ENCODE measurements around the gene TXN2. TPM values are rescaled to one million over a fixed set of nuclear protein-coding genes. Genes with fewer than 3 reads are reported as not detected.
"Not testable (repeated sequence)": the region's sequence is repeated elsewhere in the genome, so short reads cannot be mapped to it uniquely, and the experiment has no call there.

Gene TXN2
- total RNA-seq, 4 donors from 2014 or later: 34.9 to 56.5 (median 47.2) TPM

- WGBS: 93% methylated on average over 3 of the region's 3 CpGs
- Histone ChIP-seq H3K4me1 (no peaks in the 10 kb centered on the region), H3K4me3 (no peak overlapping the region), H3K9me3 (no peaks in the 10 kb centered on the region), H3K27me3 (no peaks in the 10 kb centered on the region), H3K27ac (replicated peaks in 1 of 4) (no peak overlapping the region), H3K36me3 (peaks cover 100% of the 10 kb centered on the region in 4 donors)
- intact Hi-C loops (cut with DNase I): no loop called here
- DNase-seq (ENCODE audit: extremely low spot score): no peak
- TF ChIP-seq POLR2AphosphoS5 (IDR thresholded peaks at IDR 0.05) (no peak), POLR2A (IDR thresholded peaks at IDR 0.05; ENCODE audit: low read depth) (no peak), CTCF (IDR thresholded peaks at IDR 0.05) (no peak), EP300 (IDR thresholded peaks at IDR 0.05) (no peak)
Measured at GRCh38 chr22:36520423-36520822, 39.0 kb upstream of the TXN2 start.

GRCh38 chr22:36519906-36520305 is 38.5 kb upstream of the TXN2 start:
- not testable (repeated sequence) for H3K4me3 ChIP-seq
- peaks cover 100% of the 10 kb centered on the region in 4 donors for H3K36me3 ChIP-seq
- WGBS: 87% methylated on average over 2 of the region's 2 CpGs

GRCh38 chr22:36514766-36515165 is 33.3 kb upstream of the TXN2 start:
- Histone ChIP-seq H3K4me1 (peaks cover 0 to 18% (median 12%) of the 10 kb centered on the region in 4 donors), H3K36me3 (peaks cover 86 to 95% (median 95%) of the 10 kb centered on the region in 4 donors), H3K27ac (replicated peaks in 1 of 4) (no peak overlapping the region), H3K27me3 (no peaks in the 10 kb centered on the region), H3K9me3 (no peaks in the 10 kb centered on the region), H3K4me3 (no peak overlapping the region)
- intact Hi-C loops (cut with DNase I): no loop called here
- 95% methylated on average over 1 of the region's 1 CpG for WGBS
- TF ChIP-seq POLR2A (IDR thresholded peaks at IDR 0.05; ENCODE audit: low read depth) (no peak), POLR2AphosphoS5 (IDR thresholded peaks at IDR 0.05) (no peak), CTCF (IDR thresholded peaks at IDR 0.05) (no peak), EP300 (IDR thresholded peaks at IDR 0.05) (no peak)
- no peak for DNase-seq (ENCODE audit: extremely low spot score)

More at GRCh38 chr22:36519906-36520305, 38.5 kb upstream of the TXN2 start:
- H3K9me3 ChIP-seq; H3K27me3 ChIP-seq; DNase-seq (ENCODE audit: extremely low spot score); H3K27ac ChIP-seq (replicated peaks in 1 of 4); H3K4me1 ChIP-seq; intact Hi-C loops (cut with DNase I): not testable (repeated sequence)

- intact Hi-C loops (cut with DNase I): no loop called here
- TF ChIP-seq EP300 (IDR thresholded peaks at IDR 0.05): no peak
- H3K4me3 ChIP-seq: no peak overlapping the region
- H3K27me3 ChIP-seq: no peaks in the 10 kb centered on the region
- WGBS: 89% methylated on average over 4 of the region's 4 CpGs
- no peak for DNase-seq (ENCODE audit: extremely low spot score)
- no peaks in the 10 kb centered on the region for H3K9me3 ChIP-seq
- peaks cover 0 to 25% (median 14%) of the 10 kb centered on the region in 4 donors for H3K4me1 ChIP-seq
- H3K36me3 ChIP-seq: peaks cover 68 to 77% (median 77%) of the 10 kb centered on the region in 4 donors
- no peak overlapping the region for H3K27ac ChIP-seq (replicated peaks in 1 of 4)
Measured at GRCh38 chr22:36512991-36513390, 31.6 kb upstream of the TXN2 start.

- TF ChIP-seq CTCF (IDR thresholded peaks at IDR 0.05): no peak
- TF ChIP-seq EP300 (IDR thresholded peaks at IDR 0.05): no peak
- TF ChIP-seq POLR2AphosphoS5 (IDR thresholded peaks at IDR 0.05): no peak
- no peak for TF ChIP-seq POLR2A (IDR thresholded peaks at IDR 0.05; ENCODE audit: low read depth)
- no peak for DNase-seq (ENCODE audit: extremely low spot score)
- no peaks in the 10 kb centered on the region for H3K27me3 ChIP-seq
- no peaks in the 10 kb centered on the region for H3K9me3 ChIP-seq
- intact Hi-C loops (cut with DNase I): no loop called here
- H3K4me1 ChIP-seq: peaks cover 3 to 27% (median 19%) of the 10 kb centered on the region in 4 donors
- H3K4me3 ChIP-seq: no peak overlapping the region
- H3K27ac ChIP-seq (replicated peaks in 1 of 4): no peak overlapping the region
- 89% methylated on average over 8 of the region's 8 CpGs for WGBS
- H3K36me3 ChIP-seq: peaks cover 62 to 71% (median 70%) of the 10 kb centered on the region in 4 donors
Measured at GRCh38 chr22:36512333-36512732, 30.9 kb upstream of the TXN2 start.

All from esophagus muscularis mucosa (tissue), 4 donors.